Fibroblast of lung (primary cell): ENCODE data around the gene TAS2R4. TPM values are rescaled to one million over a fixed set of nuclear protein-coding genes. Genes with fewer than 3 reads are reported as not detected.

Experiments
- DNase-seq, 2 donors: peaks; one replicate each; pipeline versions ENCODE4 v3.0.0 to v3.0.0-alpha.2; 2010; ENCODE audit warnings: low read depth in 2 of 2
- H2AFZ ChIP-seq: 2 replicates; pipeline ENCODE4 v1.5.1; 2012; ENCODE audit warnings: low read length, control low read depth, inconsistent platforms
- H3K27ac ChIP-seq: 2 replicates; pipeline ENCODE4 v1.5.1; 2011; ENCODE audit warnings: low read length, control low read depth; ENCODE audit not compliant: insufficient read depth
- H3K27me3 ChIP-seq: 2 replicates; pipeline ENCODE4 v1.5.1; 2011; ENCODE audit warnings: mild to moderate bottlenecking, low read length; ENCODE audit not compliant: control insufficient read depth, insufficient read depth
- H3K36me3 ChIP-seq: 2 replicates; pipeline ENCODE4 v1.5.1; 2011; ENCODE audit warnings: low read length; ENCODE audit not compliant: control insufficient read depth, insufficient read depth
- H3K4me1 ChIP-seq: 2 replicates; pipeline ENCODE4 v1.5.1; 2011; ENCODE audit warnings: low read length; ENCODE audit not compliant: control insufficient read depth, insufficient read depth; ENCODE audit errors: extremely low read depth
- H3K4me2 ChIP-seq: 2 replicates; pipeline ENCODE4 v1.5.1; 2011; ENCODE audit warnings: low read length, control low read depth; ENCODE audit not compliant: insufficient read depth; ENCODE audit errors: extremely low read depth
- H3K4me3 ChIP-seq, 4 experiments: fragments of 200-600 bp in 1 of 4; sonication (generic) in 1 of 4; replicated peaks in 1 of 4; 2 replicates each; pipeline ENCODE4 v1.5.1; 2011 to 2016; ENCODE audit warnings: low read length in 4 of 4, low read depth in 3 of 4, mild to moderate bottlenecking in 3 of 4, control low read depth in 2 of 4, inconsistent platforms in 1 of 4, mixed read lengths in 1 of 4; ENCODE audit not compliant: insufficient read depth in 1 of 4; ENCODE audit errors: control extremely low read depth in 1 of 4
- H3K79me2 ChIP-seq: 2 replicates; pipeline ENCODE4 v1.5.1; 2012; ENCODE audit warnings: mild to moderate bottlenecking, low read length, inconsistent platforms; ENCODE audit not compliant: control insufficient read depth, insufficient read depth
- H3K9ac ChIP-seq: 2 replicates; pipeline ENCODE4 v1.5.1; 2011; ENCODE audit warnings: mild to moderate bottlenecking, low read length, control low read depth; ENCODE audit not compliant: insufficient read depth
- H3K9me3 ChIP-seq: 2 replicates; pipeline ENCODE4 v1.5.1; 2012; ENCODE audit warnings: low read depth, low read length; ENCODE audit not compliant: control insufficient read depth, insufficient read depth
- H4K20me1 ChIP-seq: 2 replicates; pipeline ENCODE4 v1.5.1; 2011; ENCODE audit warnings: low read length; ENCODE audit not compliant: control insufficient read depth, insufficient read depth; ENCODE audit errors: extremely low read depth
- EZH2 ChIP-seq: IDR thresholded peaks from 2 replicates; pipeline ENCODE4 v1.5.1; 2012; ENCODE audit warnings: low read length, control low read depth, mild to moderate bottlenecking; ENCODE audit errors: missing control alignments
- polyA plus RNA-seq, 2 donors: library from polyadenylated mRNA; depleted of rRNA in 1 of 2; stranded (reverse) in 1 of 2; unstranded in 1 of 2; fragments of >200 nt; gene quantifications; 2 replicates each; pipeline ENCODE4 v1.2.1, GENCODE V29; 2011 to 2012; ENCODE audit warnings: missing spikeins in 1 of 2
- total RNA-seq: library from RNA; depleted of rRNA; stranded (reverse); fragments of >200 nt; gene quantifications from 2 replicates; pipeline ENCODE4 v1.2.1, GENCODE V29; 2014
- TF ChIP-seq, protein P1 (sequence below), 2 donors: IDR thresholded peaks in 1 of 2; conservative IDR thresholded peaks in 1 of 2; 1 replicate in 1 of 2; 2 replicates in 1 of 2; pipeline ENCODE4 v1.5.1; 2011 to 2012; ENCODE audit warnings: low read length in 2 of 2, control low read depth in 1 of 2, inconsistent platforms in 1 of 2, low read depth in 1 of 2, mild to moderate bottlenecking in 1 of 2

TAS2R4 gene
- total and polyA plus RNA-seq, 2 donors (not counting 1 experiment from before 2014, with no cell fraction given): 0.06 to 1.5 TPM

- Histone ChIP-seq H3K9ac (no peak overlapping the region), H3K27me3 (no peaks in the 10 kb centered on the region), H3K27ac (no peak overlapping the region), H4K20me1 (no peaks in the 10 kb centered on the region), H3K9me3 (no peaks in the 10 kb centered on the region), H3K4me1 (no peaks in the 10 kb centered on the region), H2AFZ (no peak overlapping the region), H3K4me3 (no peak overlapping the region), H3K4me2 (no peak overlapping the region), H3K79me2 (no peaks in the 10 kb centered on the region), H3K36me3 (no peaks in the 10 kb centered on the region)
- peak; percentile 41 to 63 for DNase-seq
- TF ChIP-seq, protein P1, sequence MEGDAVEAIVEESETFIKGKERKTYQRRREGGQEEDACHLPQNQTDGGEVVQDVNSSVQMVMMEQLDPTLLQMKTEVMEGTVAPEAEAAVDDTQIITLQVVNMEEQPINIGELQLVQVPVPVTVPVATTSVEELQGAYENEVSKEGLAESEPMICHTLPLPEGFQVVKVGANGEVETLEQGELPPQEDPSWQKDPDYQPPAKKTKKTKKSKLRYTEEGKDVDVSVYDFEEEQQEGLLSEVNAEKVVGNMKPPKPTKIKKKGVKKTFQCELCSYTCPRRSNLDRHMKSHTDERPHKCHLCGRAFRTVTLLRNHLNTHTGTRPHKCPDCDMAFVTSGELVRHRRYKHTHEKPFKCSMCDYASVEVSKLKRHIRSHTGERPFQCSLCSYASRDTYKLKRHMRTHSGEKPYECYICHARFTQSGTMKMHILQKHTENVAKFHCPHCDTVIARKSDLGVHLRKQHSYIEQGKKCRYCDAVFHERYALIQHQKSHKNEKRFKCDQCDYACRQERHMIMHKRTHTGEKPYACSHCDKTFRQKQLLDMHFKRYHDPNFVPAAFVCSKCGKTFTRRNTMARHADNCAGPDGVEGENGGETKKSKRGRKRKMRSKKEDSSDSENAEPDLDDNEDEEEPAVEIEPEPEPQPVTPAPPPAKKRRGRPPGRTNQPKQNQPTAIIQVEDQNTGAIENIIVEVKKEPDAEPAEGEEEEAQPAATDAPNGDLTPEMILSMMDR (conservative IDR thresholded peaks at IDR 0.05 in 1 of 2, IDR thresholded peaks at IDR 0.05 in 1 of 2; ENCODE audit: low read depth in 1 of 2, low read length in 2 of 2): peak; percentile 76 to 82
- no peak for TF ChIP-seq EZH2
Observed at GRCh38 chr7:141785706-141786552, 9.5 kb downstream of the TAS2R4 start.

DNA sequence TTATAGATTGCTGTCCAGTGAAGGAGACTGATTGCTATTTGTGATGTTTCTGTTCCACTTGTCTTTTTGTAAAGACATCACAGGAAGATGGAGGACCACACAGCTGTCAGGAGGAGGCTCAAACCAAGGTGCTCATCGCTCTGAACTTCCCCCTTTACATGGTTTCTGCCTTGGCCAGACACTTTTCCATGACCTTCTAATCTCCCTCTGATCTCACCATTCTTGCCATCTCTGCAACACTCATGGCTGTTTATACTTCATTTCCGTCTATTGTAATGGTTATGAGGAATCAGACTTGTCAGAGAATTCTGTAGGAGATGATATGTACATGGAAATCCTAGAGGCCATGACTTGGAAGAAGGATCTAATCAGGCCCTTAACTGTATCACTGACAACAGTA lies 11.8 kb downstream of the TAS2R4 start:
- Histone ChIP-seq H3K9ac (no peak overlapping the region), H3K4me3 (no peak overlapping the region), H3K27me3 (no peaks in the 10 kb centered on the region), H4K20me1 (no peaks in the 10 kb centered on the region), H2AFZ (no peak overlapping the region), H3K36me3 (no peaks in the 10 kb centered on the region), H3K27ac (no peak overlapping the region), H3K79me2 (no peaks in the 10 kb centered on the region), H3K4me2 (no peak overlapping the region), H3K9me3 (no peaks in the 10 kb centered on the region), H3K4me1 (no peaks in the 10 kb centered on the region)
- DNase-seq: no peak
- TF ChIP-seq EZH2: no peak
- TF ChIP-seq, protein P1 (conservative IDR thresholded peaks at IDR 0.05 in 1 of 2, IDR thresholded peaks at IDR 0.05 in 1 of 2; ENCODE audit: low read depth in 1 of 2, low read length in 2 of 2): no peak

DNA sequence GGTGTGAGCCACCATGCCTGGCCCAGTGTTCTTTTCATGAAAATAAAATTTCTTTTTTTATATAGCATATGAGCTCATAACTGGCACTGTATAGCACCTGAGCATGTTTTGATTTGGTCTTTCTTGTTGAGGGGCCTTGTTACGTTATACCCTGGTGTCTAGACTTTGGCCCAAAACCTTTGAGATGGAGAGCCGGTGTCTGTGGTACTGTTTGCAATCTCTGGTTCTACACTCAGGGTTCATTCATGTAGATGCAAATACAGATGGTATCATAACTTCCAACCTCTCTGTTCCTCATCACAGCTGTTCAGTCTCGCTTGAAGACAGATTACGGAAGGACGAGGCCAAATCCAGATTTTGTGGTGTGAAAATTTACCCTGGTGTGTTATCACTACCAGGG lies 13.4 kb downstream of the TAS2R4 start, which contains the start of gene TAS2R5:
Gene TAS2R5 (plus strand): TSS at position 301 of the 400 bp plus-strand sequence. CDS start 145 bp downstream, outside the sequence.
- no peaks in the 10 kb centered on the region for H4K20me1 ChIP-seq
- H3K4me1 ChIP-seq: no peaks in the 10 kb centered on the region
- no peaks in the 10 kb centered on the region for H3K36me3 ChIP-seq
- no peak within 1 kb of the TSS for H2AFZ ChIP-seq
- H3K4me2 ChIP-seq: no peak within 1 kb of the TSS
- no peak within 1 kb of the TSS for H3K27ac ChIP-seq
- DNase-seq: no peak
- no peaks in the 10 kb centered on the region for H3K79me2 ChIP-seq
- H3K27me3 ChIP-seq: no peaks in the 10 kb centered on the region
- no peak within 1 kb of the TSS for H3K4me3 ChIP-seq
- no peaks in the 10 kb centered on the region for H3K9me3 ChIP-seq
- no peak within 1 kb of the TSS for H3K9ac ChIP-seq
- no peak for TF ChIP-seq EZH2
- TF ChIP-seq, protein P1 (conservative IDR thresholded peaks at IDR 0.05 in 1 of 2, IDR thresholded peaks at IDR 0.05 in 1 of 2; ENCODE audit: low read depth in 1 of 2, low read length in 2 of 2): no peak
